DOHH2 (cell line): ENCODE results near the gene PAN3.

Source experiments
- EZH2phosphoT487 ChIP-seq: fragments of 200-600 bp; sonication (generic); IDR thresholded peaks from 2 replicates; pipeline ENCODE4 v1.6.1; 2017; ENCODE audit warnings: borderline replicate concordance, mild to moderate bottlenecking, antibody characterized with exemption, low read length, moderate library complexity, mixed read lengths
- TF ChIP-seq, protein P1 (sequence below): fragments of 200-600 bp; sonication (generic); IDR thresholded peaks from one replicate; pipeline ENCODE4 v1.5.1; 2014; ENCODE audit warnings: antibody characterized with exemption, mild to moderate bottlenecking, low read depth, low read length; ENCODE audit not compliant: poor library complexity, severe bottlenecking

DNA sequence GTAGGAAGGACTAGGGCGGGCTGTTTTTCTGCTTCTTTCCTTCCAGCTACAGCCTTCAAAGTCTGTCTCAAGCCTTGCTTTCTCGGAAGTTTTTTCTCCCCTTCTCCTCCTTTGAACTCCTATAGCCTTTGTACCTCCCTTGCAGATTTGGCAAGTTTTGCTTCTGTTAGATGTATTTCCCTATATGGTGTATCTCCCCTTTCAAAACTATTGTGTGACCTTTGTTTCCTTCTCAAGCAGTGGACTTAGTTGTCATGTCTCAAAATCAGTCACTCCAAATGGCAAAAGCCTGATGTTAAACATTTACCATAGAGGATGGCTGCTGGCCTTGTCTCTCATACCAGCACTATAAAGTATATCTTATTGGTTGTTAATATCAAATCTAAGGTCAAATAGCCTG lies 203.9 kb downstream of the PAN3 start:
- TF ChIP-seq, protein P1, sequence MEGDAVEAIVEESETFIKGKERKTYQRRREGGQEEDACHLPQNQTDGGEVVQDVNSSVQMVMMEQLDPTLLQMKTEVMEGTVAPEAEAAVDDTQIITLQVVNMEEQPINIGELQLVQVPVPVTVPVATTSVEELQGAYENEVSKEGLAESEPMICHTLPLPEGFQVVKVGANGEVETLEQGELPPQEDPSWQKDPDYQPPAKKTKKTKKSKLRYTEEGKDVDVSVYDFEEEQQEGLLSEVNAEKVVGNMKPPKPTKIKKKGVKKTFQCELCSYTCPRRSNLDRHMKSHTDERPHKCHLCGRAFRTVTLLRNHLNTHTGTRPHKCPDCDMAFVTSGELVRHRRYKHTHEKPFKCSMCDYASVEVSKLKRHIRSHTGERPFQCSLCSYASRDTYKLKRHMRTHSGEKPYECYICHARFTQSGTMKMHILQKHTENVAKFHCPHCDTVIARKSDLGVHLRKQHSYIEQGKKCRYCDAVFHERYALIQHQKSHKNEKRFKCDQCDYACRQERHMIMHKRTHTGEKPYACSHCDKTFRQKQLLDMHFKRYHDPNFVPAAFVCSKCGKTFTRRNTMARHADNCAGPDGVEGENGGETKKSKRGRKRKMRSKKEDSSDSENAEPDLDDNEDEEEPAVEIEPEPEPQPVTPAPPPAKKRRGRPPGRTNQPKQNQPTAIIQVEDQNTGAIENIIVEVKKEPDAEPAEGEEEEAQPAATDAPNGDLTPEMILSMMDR = no peak
- no peak for TF ChIP-seq EZH2phosphoT487
